Sigmoid colon (tissue), 7 donors: Measurements from ENCODE around the gene GUCA2A. TPM values are rescaled to one million over a fixed set of nuclear protein-coding genes. Genes with fewer than 3 reads are reported as not detected.
A peak's percentile ranks its signal among the peaks of the same experiment; 100 is the strongest.

ENCODE experiments used
- DNase-seq: peaks from one replicate; pipeline ENCODE4 v3.0.0-alpha.2; 2019
- H3K27ac ChIP-seq, 4 donors: fragments of 200-600 bp; sonication (generic); one replicate each; pipeline ENCODE4 v1.5.1; 2016 to 2019; ENCODE audit warnings: mild to moderate bottlenecking in 1 of 4
- H3K27me3 ChIP-seq, 3 donors: fragments of 200-600 bp; sonication (generic); one replicate each; pipeline ENCODE4 v1.5.1; 2019; ENCODE audit warnings: mild to moderate bottlenecking in 1 of 3
- H3K36me3 ChIP-seq, 4 donors: fragments of 200-600 bp; sonication (generic); one replicate each; pipeline ENCODE4 v1.5.1; 2016 to 2019
- H3K4me1 ChIP-seq, 4 donors: fragments of 200-600 bp; sonication (generic); one replicate each; pipeline ENCODE4 v1.5.1; 2017 to 2019
- H3K4me3 ChIP-seq, 4 donors: fragments of 200-600 bp; sonication (generic); one replicate each; pipeline ENCODE4 v1.5.1; 2017 to 2019; ENCODE audit warnings: mild to moderate bottlenecking in 2 of 4, moderate library complexity in 1 of 4
- H3K9me3 ChIP-seq, 4 donors: fragments of 200-600 bp in 3 of 4; sonication (generic) in 3 of 4; one replicate each; pipeline versions ENCODE4 v1.5.1 to v1.6.1; 2013 to 2019
- CTCF ChIP-seq, 4 experiments: fragments of 450-650 bp in 3 of 4; fragments of 200-600 bp in 1 of 4; IDR thresholded peaks; one replicate each; pipeline ENCODE4 v1.5.1; 2016 to 2019; ENCODE audit warnings: antibody characterized with exemption in 4 of 4, mild to moderate bottlenecking in 3 of 4, moderate library complexity in 2 of 4
- EP300 ChIP-seq, 4 donors: sonication (generic); formaldehyde crosslinking; IDR thresholded peaks; one replicate each; pipeline ENCODE4 v1.6.1; 2017; ENCODE audit warnings: antibody characterized with exemption in 4 of 4
- POLR2A ChIP-seq, 2 donors: fragments of 450-650 bp; IDR thresholded peaks; one replicate each; pipeline ENCODE4 v1.6.1; 2016; ENCODE audit warnings: antibody characterized with exemption in 2 of 2, mild to moderate bottlenecking in 2 of 2, moderate library complexity in 2 of 2
- POLR2AphosphoS5 ChIP-seq, 4 donors: sonication (generic); formaldehyde crosslinking; IDR thresholded peaks; one replicate each; pipeline ENCODE4 v1.6.1; 2017; ENCODE audit warnings: antibody characterized with exemption in 4 of 4
- WGBS, 2 donors: extraction: QIAGEN DNeasy Blood & Tissue Kit; methylation state at CpG; one replicate each; pipeline ENCODE4 v1.1.7; 2013; 5-methylcytosine and 5-hydroxymethylcytosine counted together
- intact Hi-C: fragments of 100-400 bp; cut with DNase I; formaldehyde crosslinking; loops from one replicate; pipeline ENCODE4 v1.15.1; 2023
- polyA plus RNA-seq, 3 donors: library from polyadenylated mRNA; stranded (reverse); fragments of 200-250 nt; gene quantifications; one replicate each; pipeline ENCODE4 v1.2.3, GENCODE V29; 2013
- total RNA-seq, 4 donors: library from RNA; depleted of rRNA; stranded (reverse); fragments of >200 nt; gene quantifications; one replicate each; pipeline ENCODE4 v1.1.0, GENCODE V29; 2016
- donor health status: healthy with polysubstance abuse.
- donor health status: Bipolar disorder and iron deficiency.
- donor health status: healthy.

GUCA2A gene
- total and polyA plus RNA-seq, 7 donors = 2.2 to 950 (median 523) TPM; not detected in 3

- TF ChIP-seq POLR2A (IDR thresholded peaks at IDR 0.05) (no peak), EP300 (IDR thresholded peaks at IDR 0.05) (no peak)
- WGBS, 2 donors = 70% methylated on average over 41 of the region's 41 CpGs
- intact Hi-C loops = no loop called here
- no peak overlapping the region for H3K4me3 ChIP-seq
- H3K27ac ChIP-seq = no peak overlapping the region
- DNase-seq = peak; percentile 44
- no peaks in the 10 kb centered on the region for H3K36me3 ChIP-seq
- no peaks in the 10 kb centered on the region for H3K4me1 ChIP-seq
- peaks cover 0 to 56% (median 34%) of the 10 kb centered on the region in 3 donors for H3K27me3 ChIP-seq
- H3K9me3 ChIP-seq = no peaks in the 10 kb centered on the region
These were observed 18.6 kb downstream of the GUCA2A start for GRCh38 chr1:42145764-42146625.

DNA sequence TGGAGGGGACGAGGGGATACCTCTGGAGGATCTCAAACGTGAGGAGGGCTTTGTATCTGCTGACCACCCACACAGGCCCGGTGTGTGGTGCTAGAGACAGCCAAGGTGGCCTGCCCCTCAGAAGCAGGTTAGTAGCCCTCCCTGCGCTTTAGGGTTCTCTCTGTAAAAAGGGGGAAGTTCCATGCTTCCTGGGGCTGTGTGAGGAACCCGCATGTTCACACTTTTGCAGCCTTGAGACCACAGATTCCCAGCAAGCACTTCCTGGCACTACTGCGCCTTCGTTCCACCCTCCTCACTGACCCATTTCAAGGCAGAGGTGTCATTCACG is 19.2 kb downstream of the GUCA2A start:
- Histone ChIP-seq H3K9me3 (no peaks in the 10 kb centered on the region), H3K36me3 (no peaks in the 10 kb centered on the region), H3K27ac (no peak overlapping the region), H3K4me3 (no peak overlapping the region), H3K27me3 (peaks cover 0 to 56% (median 34%) of the 10 kb centered on the region in 3 donors), H3K4me1 (no peaks in the 10 kb centered on the region)
- no peak for TF ChIP-seq CTCF (IDR thresholded peaks at IDR 0.05)
- no peak for TF ChIP-seq POLR2AphosphoS5 (IDR thresholded peaks at IDR 0.05)
- TF ChIP-seq POLR2A (IDR thresholded peaks at IDR 0.05) = no peak
- TF ChIP-seq EP300 (IDR thresholded peaks at IDR 0.05) = no peak
- intact Hi-C loops = no loop called here
- 57 to 83% methylated on average over 8 of the region's 8 CpGs for WGBS, 2 donors
- peak; percentile 34 for DNase-seq

DNA sequence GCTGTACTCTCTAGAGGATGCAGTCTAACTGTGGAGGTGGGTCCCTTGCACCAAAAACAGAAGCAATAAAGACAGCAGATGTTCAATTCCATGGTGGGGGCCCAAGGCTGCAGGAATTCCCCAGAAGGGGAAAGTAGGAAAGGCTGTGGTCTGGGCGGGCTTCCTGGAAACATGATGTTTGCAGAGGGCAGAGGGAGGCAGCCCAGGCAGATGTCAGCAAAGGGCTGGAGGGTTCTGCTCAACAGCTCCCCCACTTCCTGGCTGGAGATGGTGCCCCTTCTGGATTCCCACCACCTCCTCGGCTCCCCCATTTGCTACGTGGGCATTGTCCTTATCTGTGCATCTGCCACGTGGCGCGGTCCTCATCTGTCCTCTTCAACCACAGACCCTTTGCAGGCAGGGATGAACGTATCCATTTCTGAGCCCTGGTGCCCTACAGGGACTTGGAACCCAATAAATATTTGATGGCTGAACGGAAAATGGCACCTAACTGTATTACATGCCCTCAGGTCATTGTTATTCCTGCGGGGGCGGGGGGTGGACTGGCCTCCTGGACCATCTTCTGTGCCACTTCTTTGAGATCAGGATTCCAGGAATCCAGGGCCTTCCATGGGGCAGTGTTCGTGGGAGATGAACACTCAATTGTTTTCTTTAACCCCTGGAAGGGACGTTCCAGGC is 19.7 kb downstream of the GUCA2A start:
- intact Hi-C loops = no loop called here
- H3K9me3 ChIP-seq = no peaks in the 10 kb centered on the region
- no peaks in the 10 kb centered on the region for H3K4me1 ChIP-seq
- peaks cover 0 to 56% (median 34%) of the 10 kb centered on the region in 3 donors for H3K27me3 ChIP-seq
- TF ChIP-seq CTCF (IDR thresholded peaks at IDR 0.05) = no peak
- no peak for TF ChIP-seq POLR2A (IDR thresholded peaks at IDR 0.05)
- no peak for TF ChIP-seq EP300 (IDR thresholded peaks at IDR 0.05)
- no peak for TF ChIP-seq POLR2AphosphoS5 (IDR thresholded peaks at IDR 0.05)
- peak; percentile 30 for DNase-seq
- no peaks in the 10 kb centered on the region for H3K36me3 ChIP-seq
- no peak overlapping the region for H3K4me3 ChIP-seq
- no peak overlapping the region for H3K27ac ChIP-seq
- WGBS, 2 donors = 70 to 78% methylated on average over 12 of the region's 12 CpGs

- intact Hi-C loops = no loop called here
- Histone ChIP-seq H3K27me3 (peaks cover 0 to 56% (median 34%) of the 10 kb centered on the region in 3 donors), H3K9me3 (no peaks in the 10 kb centered on the region), H3K4me3 (no peak overlapping the region), H3K36me3 (no peaks in the 10 kb centered on the region), H3K27ac (no peak overlapping the region), H3K4me1 (no peaks in the 10 kb centered on the region)
- no peak for DNase-seq
- no peak for TF ChIP-seq POLR2A (IDR thresholded peaks at IDR 0.05)
- TF ChIP-seq CTCF (IDR thresholded peaks at IDR 0.05) = no peak
- no peak for TF ChIP-seq POLR2AphosphoS5 (IDR thresholded peaks at IDR 0.05)
- no peak for TF ChIP-seq EP300 (IDR thresholded peaks at IDR 0.05)
- 52 to 65% methylated on average over 13 of the region's 13 CpGs for WGBS, 2 donors
These were observed 20.4 kb downstream of the GUCA2A start for GRCh38 chr1:42143896-42144710.
